Measurements from ENCODE around the gene ZRANB1.
A peak's percentile ranks its signal among the peaks of the same experiment; 100 is the strongest.
"Not testable (repeated sequence)": the region's sequence is repeated elsewhere in the genome, so short reads cannot be mapped to it uniquely, and the experiment has no call there.

The ZRANB1 gene

GRCh38 chr10:124987788-124988187 is 45.9 kb downstream of the ZRANB1 start:
- Histone ChIP-seq H3F3A (ENCODE audit: insufficient read depth, low read length) (no peaks in the 10 kb centered on the region), H3K36me3 (ENCODE audit: insufficient read depth, low read length) (peaks cover 43% of the 10 kb centered on the region), H3K27me3 (ENCODE audit: insufficient read depth, low read length) (no peaks in the 10 kb centered on the region)

GRCh38 chr10:124988753-124989152 is 46.8 kb downstream of the ZRANB1 start:
- not testable (repeated sequence) for H3K9me2 ChIP-seq (ENCODE audit: low read depth, low read length); H3K79me2 ChIP-seq (ENCODE audit: insufficient read depth, low read length); H2AFZ ChIP-seq (ENCODE audit: low read length); H3K9ac ChIP-seq (ENCODE audit: low read length); H3K9me3 ChIP-seq (ENCODE audit: low read length); H3F3A ChIP-seq (ENCODE audit: insufficient read depth, low read length); H3K4me1 ChIP-seq (ENCODE audit: insufficient read depth, low read length, severe bottlenecking); H3K4me2 ChIP-seq (ENCODE audit: low read length); H4K20me1 ChIP-seq (ENCODE audit: insufficient read depth, low read length); H3K4me3 ChIP-seq (ENCODE audit: low read depth, low read length, poor library complexity, severe bottlenecking); H3K27me3 ChIP-seq (ENCODE audit: insufficient read depth, low read length)
- Histone ChIP-seq H3K36me3 (ENCODE audit: insufficient read depth, low read length) (peaks cover 34% of the 10 kb centered on the region), H3K27ac (ENCODE audit: low read depth, low read length, poor library complexity, severe bottlenecking) (peak overlapping the region; percentile 59)

More at GRCh38 chr10:124987788-124988187, 45.9 kb downstream of the ZRANB1 start:
- Histone ChIP-seq H3K9me3 (ENCODE audit: low read length) (no peaks in the 10 kb centered on the region), H3K27ac (ENCODE audit: low read depth, low read length, poor library complexity, severe bottlenecking) (no peak overlapping the region), H3K4me3 (ENCODE audit: low read depth, low read length, poor library complexity, severe bottlenecking) (no peak overlapping the region), H3K9me2 (ENCODE audit: low read depth, low read length) (no peaks in the 10 kb centered on the region), H3K79me2 (ENCODE audit: insufficient read depth, low read length) (no peaks in the 10 kb centered on the region), H2AFZ (ENCODE audit: low read length) (no peak overlapping the region), H4K20me1 (ENCODE audit: insufficient read depth, low read length) (no peaks in the 10 kb centered on the region), H3K4me1 (ENCODE audit: insufficient read depth, low read length, severe bottlenecking) (peaks cover 4% of the 10 kb centered on the region), H3K9ac (ENCODE audit: low read length) (no peak overlapping the region), H3K4me2 (ENCODE audit: low read length) (no peak overlapping the region)
- TF ChIP-seq EZH2 (IDR thresholded peaks at IDR 0.05; ENCODE audit: borderline replicate concordance, low read length), result no peak
- no peak for TF ChIP-seq CTCF (IDR thresholded peaks at IDR 0.05; ENCODE audit: low read length)

- peak overlapping the region; percentile 59 for H3K27ac ChIP-seq (ENCODE audit: low read depth, low read length, poor library complexity, severe bottlenecking)
- no peaks in the 10 kb centered on the region for H3K9me3 ChIP-seq (ENCODE audit: low read length)
- no peak overlapping the region for H2AFZ ChIP-seq (ENCODE audit: low read length)
- TF ChIP-seq EZH2 (IDR thresholded peaks at IDR 0.05; ENCODE audit: borderline replicate concordance, low read length) (no peak), CTCF (IDR thresholded peaks at IDR 0.05; ENCODE audit: low read length) (no peak)
- no peak overlapping the region for H3K4me3 ChIP-seq (ENCODE audit: low read depth, low read length, poor library complexity, severe bottlenecking)
- H4K20me1 ChIP-seq (ENCODE audit: insufficient read depth, low read length), result no peaks in the 10 kb centered on the region
- H3K36me3 ChIP-seq (ENCODE audit: insufficient read depth, low read length), result peaks cover 27% of the 10 kb centered on the region
- no peak overlapping the region for H3K4me2 ChIP-seq (ENCODE audit: low read length)
- H3K27me3 ChIP-seq (ENCODE audit: insufficient read depth, low read length), result no peaks in the 10 kb centered on the region
- H3K4me1 ChIP-seq (ENCODE audit: insufficient read depth, low read length, severe bottlenecking), result peaks cover 4% of the 10 kb centered on the region
- no peaks in the 10 kb centered on the region for H3K79me2 ChIP-seq (ENCODE audit: insufficient read depth, low read length)
- H3K9me2 ChIP-seq (ENCODE audit: low read depth, low read length), result no peaks in the 10 kb centered on the region
- no peak overlapping the region for H3K9ac ChIP-seq (ENCODE audit: low read length)
- H3F3A ChIP-seq (ENCODE audit: insufficient read depth, low read length), result no peaks in the 10 kb centered on the region
Observed at GRCh38 chr10:124989526-124989925, 47.6 kb downstream of the ZRANB1 start.

Data from OCI-LY1 (cell line).